HL-60 (cell line): ENCODE measurements around the gene MAD1L1.

Experiments used
- DNase-seq, 2 experiments: peaks; one replicate each; pipeline ENCODE4 v3.0.0-alpha.2; 2010 to 2020; ENCODE audit warnings: low read depth in 1 of 2, low spot score in 1 of 2
- H3K27ac ChIP-seq: fragments of 250-450 bp; sonication (Bioruptor Pico); replicated peaks from 2 replicates; pipeline ENCODE4 v1.5.1; 2020; ENCODE audit warnings: mild to moderate bottlenecking, moderate library complexity
- H3K27me3 ChIP-seq: fragments of 250-450 bp; sonication (Bioruptor Pico); 2 replicates; pipeline ENCODE4 v1.5.1; 2021; ENCODE audit warnings: mild to moderate bottlenecking, moderate library complexity; ENCODE audit not compliant: insufficient read depth, poor library complexity, severe bottlenecking
- H3K4me3 ChIP-seq: replicated peaks from 2 replicates; pipeline ENCODE4 v1.5.1; 2011; ENCODE audit warnings: mild to moderate bottlenecking, control low read depth, low read length; ENCODE audit not compliant: insufficient read depth
- CTCF ChIP-seq: IDR thresholded peaks from one replicate; pipeline ENCODE4 v1.5.1; 2011; ENCODE audit warnings: low read length, control low read depth, inconsistent platforms; ENCODE audit not compliant: insufficient read depth
- GABPA ChIP-seq: IDR thresholded peaks from 2 replicates; pipeline ENCODE4 v1.6.1; 2012; ENCODE audit warnings: low read depth
- POLR2AphosphoS5 ChIP-seq: IDR thresholded peaks from 2 replicates; pipeline ENCODE4 v1.6.1; 2012; ENCODE audit warnings: low read depth
- REST ChIP-seq: IDR thresholded peaks from 2 replicates; pipeline ENCODE4 v1.6.1; 2012; ENCODE audit warnings: low read depth; ENCODE audit not compliant: insufficient replicate concordance
- SPI1 ChIP-seq: IDR thresholded peaks from 2 replicates; pipeline ENCODE4 v1.6.1; 2012; ENCODE audit warnings: low read depth, mild to moderate bottlenecking, borderline replicate concordance

MAD1L1 gene

GRCh38 chr7:1848911-1849311 is 383.8 kb downstream of the MAD1L1 start:
- Histone ChIP-seq H3K27ac (no peak overlapping the region), H3K4me3 (no peak overlapping the region), H3K27me3 (no peaks in the 10 kb centered on the region)
- TF ChIP-seq GABPA (no peak), SPI1 (no peak), CTCF (no peak), POLR2AphosphoS5 (no peak), REST (no peak)
- no peak for DNase-seq

GRCh38 chr7:1848013-1848640 is 384.6 kb downstream of the MAD1L1 start:
- Histone ChIP-seq H3K27me3 (no peaks in the 10 kb centered on the region), H3K27ac (no peak overlapping the region), H3K4me3 (no peak overlapping the region)
- TF ChIP-seq REST (no peak), SPI1 (no peak), CTCF (no peak), GABPA (no peak), POLR2AphosphoS5 (no peak)
- no peak for DNase-seq

- Histone ChIP-seq H3K27ac (peak overlapping the region; percentile 18; the same call in 1 of the 2 replicates), H3K27me3 (no peaks in the 10 kb centered on the region), H3K4me3 (no peak overlapping the region)
- TF ChIP-seq CTCF (no peak), POLR2AphosphoS5 (no peak), GABPA (no peak), SPI1 (no peak), REST (no peak)
- DNase-seq: no peak
Observed at GRCh38 chr7:1847260-1848001, 385.3 kb downstream of the MAD1L1 start.
